ENCODE measurements around the gene KRT9.

Gene KRT9

DNA sequence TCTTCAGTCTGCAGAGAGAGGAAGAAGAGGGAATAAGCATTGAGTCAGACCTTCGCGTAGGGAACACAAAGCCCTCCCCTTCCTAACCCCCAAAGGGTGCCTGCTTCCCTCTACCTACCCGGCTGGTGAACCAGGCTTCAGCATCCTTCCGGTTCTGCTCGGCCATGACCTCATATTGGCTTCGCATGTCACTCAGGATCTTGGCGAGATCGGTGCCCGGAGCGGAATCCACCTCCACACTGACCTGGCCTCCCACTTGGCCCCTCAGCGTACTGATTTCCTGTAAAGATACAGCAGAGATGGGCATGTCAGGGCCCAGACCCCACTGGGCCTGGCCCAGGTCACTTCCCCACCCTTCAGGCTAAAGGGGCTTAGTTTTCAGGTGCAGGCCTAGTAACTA lies 47.6 kb downstream of the KRT9 start:
- no peak for DNase-seq

DNA sequence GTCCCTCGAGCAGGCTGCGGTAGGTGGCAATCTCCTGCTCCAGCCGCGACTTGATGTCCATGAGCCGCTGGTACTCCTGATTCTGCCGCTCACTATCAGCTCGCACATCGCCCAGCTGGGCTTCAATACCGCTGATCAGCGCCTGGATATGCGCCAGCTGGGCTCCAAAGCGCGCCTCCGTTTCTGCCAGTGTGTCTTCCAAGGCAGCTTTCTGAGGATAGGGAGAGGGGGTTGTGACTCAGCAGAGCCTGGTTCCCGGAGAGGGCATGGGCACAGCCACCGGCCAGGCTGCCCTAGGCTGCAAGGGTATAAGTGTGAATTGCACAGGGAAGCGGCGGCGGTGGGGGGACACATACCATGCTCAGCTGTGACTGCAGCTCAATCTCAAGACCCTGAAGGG lies 48.1 kb downstream of the KRT9 start:
- DNase-seq, result peak in 1 of 2 experiments; percentile 11

DNA sequence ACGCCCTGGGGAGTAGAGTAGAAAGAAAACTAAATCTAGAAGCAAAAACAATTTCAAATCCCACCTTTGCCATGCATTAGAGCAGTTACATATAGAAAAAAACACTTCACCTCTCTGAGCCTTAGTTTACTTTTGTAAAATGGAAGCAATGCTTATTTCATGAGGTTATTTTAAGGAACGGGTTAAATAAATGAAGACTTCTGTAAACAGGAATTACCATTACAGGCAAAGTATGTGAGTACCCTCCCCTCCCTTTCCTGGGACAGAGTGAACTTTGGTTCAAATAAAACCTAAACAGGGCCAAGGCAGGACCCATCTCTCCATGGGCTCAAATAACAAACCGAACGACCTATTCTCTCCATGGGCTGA lies 48.6 kb downstream of the KRT9 start:
- DNase-seq, result no peak

DNA sequence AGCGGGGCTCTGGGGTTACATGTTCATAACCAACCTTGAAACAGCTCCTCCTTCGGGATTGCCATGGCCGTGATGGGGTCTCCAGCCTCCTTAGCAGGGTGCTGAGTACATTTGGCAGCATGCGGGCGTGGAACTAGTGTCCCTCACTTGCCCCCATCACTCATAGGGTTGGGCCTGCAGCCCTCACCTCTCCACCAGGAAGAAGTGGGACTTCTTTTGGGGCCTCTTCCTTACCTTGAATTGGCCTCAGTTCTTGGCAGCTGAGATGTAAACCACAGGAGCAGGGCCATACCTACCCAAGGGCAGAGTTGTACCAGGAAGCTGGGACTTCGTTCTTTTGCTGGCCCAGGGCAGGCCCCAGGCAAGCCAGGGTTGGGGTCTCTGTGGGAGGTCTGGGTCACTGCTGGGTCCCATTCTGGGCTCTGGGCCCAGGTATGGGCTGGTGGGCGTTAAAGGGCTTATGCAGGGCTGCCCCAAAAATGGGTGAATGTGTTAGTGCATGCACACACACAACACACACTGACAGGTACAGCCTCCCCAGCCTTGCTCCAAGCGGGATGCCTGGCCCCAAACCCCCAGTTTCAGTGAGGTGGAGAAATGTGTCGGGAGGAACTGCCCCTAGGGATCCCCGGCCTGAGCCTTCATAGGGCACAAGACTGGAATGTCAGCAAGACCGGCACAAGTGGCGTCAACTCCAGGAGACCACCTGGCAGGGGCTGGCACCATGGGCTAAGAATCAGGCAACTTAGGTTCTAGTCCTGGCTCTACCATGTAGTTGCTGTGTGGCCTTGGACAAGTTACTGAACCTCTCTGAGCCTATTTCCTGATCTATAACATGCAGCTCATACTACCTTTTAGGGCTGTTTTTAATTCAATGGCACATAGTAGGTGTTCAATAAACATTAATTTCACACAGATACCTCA lies 49.3 kb downstream of the KRT9 start:
- DNase-seq, result no peak

DNA sequence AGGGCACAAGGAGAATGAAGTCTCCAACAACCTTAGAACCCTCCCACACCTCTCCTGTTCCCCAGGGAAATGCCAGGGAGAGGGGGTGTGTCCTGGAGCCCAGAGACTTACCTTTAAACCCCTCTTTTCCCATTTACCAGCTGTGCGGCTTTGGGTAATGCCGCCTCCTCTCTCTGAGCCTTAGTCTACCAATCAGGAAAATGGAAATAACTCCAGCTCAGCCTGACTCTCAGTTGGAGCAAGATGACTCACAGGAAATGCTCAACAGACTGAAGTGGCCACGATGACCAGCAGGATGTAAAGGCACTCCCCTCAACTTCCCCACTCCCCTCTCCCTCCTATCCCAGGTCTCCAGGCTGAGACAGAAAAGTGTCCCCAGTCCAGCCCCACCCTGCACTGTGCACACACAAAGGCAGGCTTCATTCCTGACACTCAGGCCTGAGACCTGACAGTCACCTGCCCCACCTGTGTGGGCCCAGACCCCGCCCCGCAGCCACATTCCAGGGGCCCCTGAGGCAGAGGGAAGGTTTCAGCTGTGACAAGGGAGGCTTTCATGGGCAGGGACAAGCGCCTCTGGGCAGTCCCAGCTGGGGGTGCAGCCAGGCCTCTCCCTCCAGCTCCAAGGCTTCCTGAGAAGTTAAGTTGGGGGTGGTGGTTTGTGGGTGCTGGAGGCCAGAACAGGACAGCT lies 50.1 kb downstream of the KRT9 start:
- DNase-seq, result no peak

DNA sequence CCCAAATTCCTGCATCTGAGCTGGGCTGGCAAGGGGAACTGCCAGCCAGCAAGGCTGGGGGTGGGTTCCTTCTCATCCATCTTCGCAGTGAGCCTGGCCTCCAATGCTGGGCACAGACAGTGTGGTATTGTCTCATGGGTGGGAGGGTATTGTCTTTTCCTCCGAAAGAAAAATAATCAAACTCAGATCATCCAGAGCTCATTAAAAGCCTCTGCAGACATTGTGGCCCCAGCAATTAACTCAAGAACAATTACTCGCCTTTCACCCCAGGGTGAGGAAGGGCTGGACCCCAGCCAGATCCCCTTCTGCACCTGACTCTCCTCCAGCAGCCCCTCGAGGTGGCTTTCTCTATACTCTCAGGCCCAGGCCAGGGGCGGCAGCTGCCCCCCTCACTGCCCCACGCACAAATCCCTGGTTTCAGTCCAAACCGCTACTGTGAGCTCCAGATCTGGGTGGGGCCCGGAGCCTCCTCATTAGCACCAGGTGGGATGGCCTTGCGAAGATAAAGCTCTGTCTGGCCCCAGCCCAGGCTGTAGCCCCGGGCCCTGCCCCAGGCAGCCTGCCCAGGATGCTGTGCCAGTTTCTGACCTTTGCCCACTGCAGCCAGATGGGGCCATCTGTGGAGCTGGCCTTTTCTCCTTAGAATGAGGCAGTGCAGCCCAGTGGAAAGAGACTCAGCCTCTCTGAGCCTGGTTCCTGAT lies 50.9 kb downstream of the KRT9 start:
- no peak for DNase-seq

DNA sequence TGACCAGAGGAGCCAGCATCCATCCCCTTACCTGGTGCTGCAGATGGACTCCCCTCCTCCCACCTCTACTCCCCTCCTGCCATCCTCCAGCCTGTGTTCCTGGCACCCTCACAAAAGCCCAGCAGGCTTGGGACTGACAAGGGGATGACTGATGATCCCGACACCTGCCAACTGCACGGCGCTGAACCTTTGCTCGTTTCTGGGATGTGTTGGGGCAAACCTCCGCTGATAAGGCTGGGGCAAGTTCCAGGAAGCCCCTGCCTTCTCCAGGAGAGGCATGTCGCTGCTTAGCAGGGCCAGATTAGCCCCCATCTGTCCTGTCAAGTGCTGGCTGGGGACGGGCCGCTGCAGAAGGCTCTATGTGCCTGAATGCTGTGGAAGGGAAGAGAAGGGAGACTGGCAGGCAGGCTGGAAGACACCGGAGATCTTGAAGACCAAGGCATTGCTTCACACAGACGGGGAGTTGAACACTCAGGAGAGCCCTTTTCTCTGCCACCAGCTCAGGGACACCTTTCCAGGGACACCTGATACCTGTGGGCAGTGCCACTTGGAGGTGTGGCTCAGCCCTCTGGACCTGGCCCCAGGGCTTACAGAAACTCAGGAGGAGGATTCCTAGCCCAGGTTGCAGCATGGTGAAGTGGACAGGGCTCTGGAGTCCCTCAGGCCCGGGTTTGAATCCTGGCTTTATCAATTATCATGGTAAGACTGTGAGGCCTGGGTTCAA lies 52.2 kb downstream of the KRT9 start:
- DNase-seq, result no peak

DNA sequence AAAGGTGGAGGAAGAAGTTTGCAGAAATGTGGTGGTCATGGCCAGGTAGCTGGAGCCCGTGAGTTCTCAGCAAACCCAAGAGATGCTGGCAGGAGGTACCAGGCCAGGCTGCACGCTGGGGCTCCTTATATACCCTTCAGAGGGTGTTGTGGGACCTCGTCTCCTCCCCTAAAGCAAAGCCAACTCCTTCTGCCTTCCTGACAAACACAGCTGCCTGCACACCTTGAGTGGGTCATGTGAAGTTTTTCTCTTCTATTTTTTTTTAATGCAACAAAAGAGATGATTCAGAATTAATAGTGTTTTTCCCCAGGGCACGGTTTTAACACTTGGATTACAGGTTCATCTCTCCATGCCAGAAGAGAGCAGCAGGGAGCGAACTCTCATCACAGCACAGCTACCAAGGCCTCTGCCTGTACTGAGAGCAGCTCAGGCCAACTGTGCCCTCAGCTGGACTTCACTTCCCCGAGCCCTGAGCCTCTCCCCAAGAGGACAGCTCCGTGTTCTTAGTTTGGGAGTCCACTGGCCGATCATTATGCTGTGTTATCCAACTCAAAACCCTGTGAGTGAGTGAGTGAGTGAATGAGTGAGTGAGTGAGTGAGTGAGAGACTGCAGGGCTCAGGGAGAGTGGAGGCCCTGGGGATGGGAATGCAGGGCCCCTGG lies 52.9 kb downstream of the KRT9 start, which contains the start of gene KRT15:
Gene KRT15 (minus strand): TSS at position 102 of the 661 bp plus-strand sequence. CDS start 63 bp downstream, at position 39.
- no peak for DNase-seq

DNA sequence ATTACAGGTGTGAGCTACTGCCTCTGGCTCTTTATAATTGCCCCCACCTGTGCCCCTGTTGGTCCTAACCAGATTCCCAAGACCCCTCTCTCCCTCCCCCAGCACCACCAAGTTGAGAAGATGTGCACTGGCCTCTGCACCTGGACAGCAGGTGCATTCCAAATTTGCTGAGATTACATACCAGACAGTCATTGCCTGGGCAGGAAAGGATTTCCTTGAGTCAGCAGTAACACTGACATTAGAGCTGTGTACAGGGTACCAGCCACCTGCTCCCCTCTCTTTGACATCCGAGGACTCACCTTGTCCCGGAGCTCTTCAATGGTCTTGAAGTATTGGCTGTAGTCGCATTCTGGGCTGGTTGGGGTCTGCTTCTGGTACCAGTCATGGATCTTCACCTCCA lies 53.8 kb downstream of the KRT9 start:
- DNase-seq, result no peak

DNA sequence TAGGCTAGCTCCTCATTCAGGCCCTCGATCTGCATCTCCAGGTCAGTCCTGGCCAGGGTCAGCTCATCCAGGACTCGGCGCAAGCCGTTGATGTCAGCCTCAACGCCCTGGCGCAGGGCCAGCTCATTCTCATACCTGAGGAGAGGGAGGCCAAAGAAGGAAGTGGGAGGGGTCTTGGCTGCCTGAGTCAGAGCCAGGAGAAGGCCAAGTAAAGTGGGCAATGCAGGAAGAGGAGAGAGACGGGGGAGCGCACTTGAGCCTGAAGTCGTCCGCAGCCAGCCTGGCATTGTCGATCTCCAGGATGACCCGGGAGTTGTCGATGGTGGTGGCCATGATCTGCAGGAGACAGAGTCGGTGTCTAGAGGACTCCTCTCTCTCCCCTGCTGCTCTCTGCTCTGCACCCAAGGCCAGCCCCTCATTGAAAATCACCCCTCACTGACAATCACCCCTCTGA lies 55.0 kb downstream of the KRT9 start:
- no peak for DNase-seq

DNA sequence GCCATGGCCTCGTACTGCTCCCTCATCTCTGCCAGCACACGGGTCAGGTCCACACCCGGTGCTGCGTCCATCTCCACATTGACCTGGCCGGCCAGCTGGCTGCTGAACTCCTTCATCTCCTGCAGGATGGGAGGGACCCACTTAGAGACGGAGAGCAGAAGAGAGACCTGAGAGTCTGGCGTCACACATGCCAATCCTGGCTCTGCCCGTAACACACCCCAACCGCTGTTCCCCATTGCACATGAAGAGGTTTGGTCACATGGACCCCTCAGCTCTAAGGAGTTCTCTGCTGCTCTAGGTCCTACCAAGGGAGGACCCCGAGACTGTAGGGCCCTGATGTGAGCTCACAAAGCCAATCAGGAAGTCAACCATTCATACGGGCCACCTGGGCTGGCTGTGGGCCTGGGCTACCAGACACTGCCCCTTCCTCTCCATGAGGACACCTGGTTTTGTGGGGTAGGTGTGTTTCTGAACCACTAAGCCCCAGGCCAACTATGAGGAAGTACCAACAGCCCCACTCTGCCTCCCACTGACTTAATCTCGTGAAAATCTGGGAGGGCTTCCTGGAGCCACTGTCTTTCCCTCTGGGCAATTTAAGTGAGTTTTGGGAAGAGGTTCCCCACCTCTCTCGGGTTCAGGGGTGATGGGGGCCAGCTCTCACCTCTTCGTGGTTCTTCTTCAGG lies 55.6 kb downstream of the KRT9 start:
- no peak for DNase-seq
